ENCODE results near the gene BDH1. TPM values are rescaled to one million over a fixed set of nuclear protein-coding genes. Genes with fewer than 3 reads are reported as not detected.
"Not testable (repeated sequence)": the region's sequence is repeated elsewhere in the genome, so short reads cannot be mapped to it uniquely, and the experiment has no call there.

Gene BDH1
- total RNA-seq, 1 donor from 2014 or later = 40.9 TPM

- TF ChIP-seq, protein P1, sequence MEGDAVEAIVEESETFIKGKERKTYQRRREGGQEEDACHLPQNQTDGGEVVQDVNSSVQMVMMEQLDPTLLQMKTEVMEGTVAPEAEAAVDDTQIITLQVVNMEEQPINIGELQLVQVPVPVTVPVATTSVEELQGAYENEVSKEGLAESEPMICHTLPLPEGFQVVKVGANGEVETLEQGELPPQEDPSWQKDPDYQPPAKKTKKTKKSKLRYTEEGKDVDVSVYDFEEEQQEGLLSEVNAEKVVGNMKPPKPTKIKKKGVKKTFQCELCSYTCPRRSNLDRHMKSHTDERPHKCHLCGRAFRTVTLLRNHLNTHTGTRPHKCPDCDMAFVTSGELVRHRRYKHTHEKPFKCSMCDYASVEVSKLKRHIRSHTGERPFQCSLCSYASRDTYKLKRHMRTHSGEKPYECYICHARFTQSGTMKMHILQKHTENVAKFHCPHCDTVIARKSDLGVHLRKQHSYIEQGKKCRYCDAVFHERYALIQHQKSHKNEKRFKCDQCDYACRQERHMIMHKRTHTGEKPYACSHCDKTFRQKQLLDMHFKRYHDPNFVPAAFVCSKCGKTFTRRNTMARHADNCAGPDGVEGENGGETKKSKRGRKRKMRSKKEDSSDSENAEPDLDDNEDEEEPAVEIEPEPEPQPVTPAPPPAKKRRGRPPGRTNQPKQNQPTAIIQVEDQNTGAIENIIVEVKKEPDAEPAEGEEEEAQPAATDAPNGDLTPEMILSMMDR (IDR thresholded peaks at IDR 0.05) = no peak
- DNase-seq = no peak
- ATAC-seq (ENCODE audit: low read depth) = no peak
- no peaks in the 10 kb centered on the region for H3K4me1 Mint-ChIP-seq
- H3K4me3 Mint-ChIP-seq = no peak overlapping the region
- intact Hi-C loops (cut with micrococcal nuclease) = no loop called here
- CTCF ChIA-PET = interaction anchor here (0.6 to 1.4 kb wide), 2 partner anchors 228 to 274 kb away, joined by 3 to 5 read pairs; no protein-coding TSS in a partner anchor
- POLR2A ChIA-PET = no interaction called here
- peaks cover 10% of the 10 kb centered on the region for H3K27me3 Mint-ChIP-seq
- no peaks in the 10 kb centered on the region for H3K9me3 Mint-ChIP-seq
- H3K36me3 Mint-ChIP-seq (ENCODE audit: low read depth) = no peaks in the 10 kb centered on the region
- no peak overlapping the region for H3K27ac Mint-ChIP-seq
Measured at GRCh38 chr3:197484204-197484901, 71.4 kb downstream of the BDH1 start.

- intact Hi-C loops (cut with micrococcal nuclease) = no loop called here
- no peaks in the 10 kb centered on the region for H3K36me3 Mint-ChIP-seq (ENCODE audit: low read depth)
- ATAC-seq (ENCODE audit: low read depth) (no peak), DNase-seq (no peak)
- ChIA-PET CTCF (no interaction called here), POLR2A (no interaction called here)
- H3K4me3 Mint-ChIP-seq = no peak overlapping the region
- no peaks in the 10 kb centered on the region for H3K9me3 Mint-ChIP-seq
- peaks cover 12% of the 10 kb centered on the region for H3K27me3 Mint-ChIP-seq
- TF ChIP-seq, protein P1 (IDR thresholded peaks at IDR 0.05) = no peak
- H3K27ac Mint-ChIP-seq = no peak overlapping the region
- no peaks in the 10 kb centered on the region for H3K4me1 Mint-ChIP-seq
Measured at GRCh38 chr3:197482001-197482400, 73.8 kb downstream of the BDH1 start.

- CTCF ChIA-PET = no interaction called here
- no peaks in the 10 kb centered on the region for H3K9me3 Mint-ChIP-seq
- no peaks in the 10 kb centered on the region for H3K4me1 Mint-ChIP-seq
- peaks cover 14% of the 10 kb centered on the region for H3K27me3 Mint-ChIP-seq
- ATAC-seq (ENCODE audit: low read depth) = no peak
- no peaks in the 10 kb centered on the region for H3K36me3 Mint-ChIP-seq (ENCODE audit: low read depth)
- no peak overlapping the region for H3K4me3 Mint-ChIP-seq
- TF ChIP-seq, protein P1 (IDR thresholded peaks at IDR 0.05) = no peak
- DNase-seq = no peak
- no peak overlapping the region for H3K27ac Mint-ChIP-seq
- intact Hi-C loops (cut with micrococcal nuclease) = no loop called here
- POLR2A ChIA-PET = no interaction called here
Measured at GRCh38 chr3:197480320-197480719, 75.4 kb downstream of the BDH1 start.

DNA sequence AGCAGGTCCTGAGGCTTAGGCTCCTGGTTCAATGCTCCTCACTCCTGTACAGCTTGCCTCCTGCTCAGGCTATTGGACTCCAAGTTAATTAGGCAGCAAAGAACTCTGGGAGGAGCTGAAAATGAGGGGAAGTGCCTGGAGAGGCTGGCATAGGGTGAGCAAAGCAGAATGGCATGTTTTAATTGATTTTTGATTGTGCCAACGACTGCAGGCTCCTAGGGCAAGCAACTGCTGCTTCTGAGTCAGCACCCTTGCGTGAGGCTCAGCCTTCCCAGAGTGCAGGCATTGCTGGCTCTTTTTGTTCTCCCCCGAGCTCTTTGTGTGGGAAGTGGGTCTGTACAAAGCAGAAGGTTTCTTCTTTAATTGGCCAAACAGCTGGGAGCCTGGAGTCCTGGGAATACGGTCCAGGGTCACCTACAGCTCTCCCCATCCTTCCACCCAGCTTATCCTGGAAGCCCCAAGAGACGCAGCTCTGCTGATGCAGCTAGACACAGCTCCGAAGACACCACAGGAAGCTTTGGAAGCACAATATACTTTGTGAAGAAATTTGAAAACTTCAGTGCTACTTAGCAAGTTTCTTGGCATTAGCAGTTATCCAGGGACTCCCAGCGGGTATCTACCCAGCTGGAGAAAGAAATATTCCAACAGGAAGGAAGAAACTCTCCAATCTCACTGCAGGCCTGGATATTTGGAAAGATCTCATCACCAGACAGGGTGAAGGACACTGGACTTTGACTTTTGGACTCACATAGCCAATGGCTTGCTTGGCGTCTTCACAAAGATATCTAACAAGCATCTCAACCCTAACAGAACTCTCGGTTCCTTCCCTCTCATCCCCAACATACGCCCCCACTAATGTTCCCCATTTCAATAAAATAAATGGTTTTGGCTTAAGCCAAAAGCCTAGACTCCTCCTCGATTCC lies 76.8 kb downstream of the BDH1 start:
- CTCF ChIA-PET = no interaction called here
- H3K27ac Mint-ChIP-seq = no peak overlapping the region
- H3K27me3 Mint-ChIP-seq = peaks cover 10% of the 10 kb centered on the region
- DNase-seq = no peak
- TF ChIP-seq, protein P1 (IDR thresholded peaks at IDR 0.05) = no peak
- H3K4me1 Mint-ChIP-seq = no peaks in the 10 kb centered on the region
- intact Hi-C loops (cut with micrococcal nuclease) = no loop called here
- no peak for ATAC-seq (ENCODE audit: low read depth)
- H3K4me3 Mint-ChIP-seq = no peak overlapping the region
- POLR2A ChIA-PET = no interaction called here
- H3K9me3 Mint-ChIP-seq = no peaks in the 10 kb centered on the region
- H3K36me3 Mint-ChIP-seq (ENCODE audit: low read depth) = no peaks in the 10 kb centered on the region

- CTCF ChIA-PET; ATAC-seq (ENCODE audit: low read depth); H3K4me1 Mint-ChIP-seq; H3K9me3 Mint-ChIP-seq; H3K4me3 Mint-ChIP-seq; H3K27ac Mint-ChIP-seq; POLR2A ChIA-PET; DNase-seq; H3K36me3 Mint-ChIP-seq (ENCODE audit: low read depth); intact Hi-C loops (cut with micrococcal nuclease): not testable (repeated sequence)
- H3K27me3 Mint-ChIP-seq = peaks cover 17% of the 10 kb centered on the region
Measured at GRCh38 chr3:197477816-197478215, 78.0 kb downstream of the BDH1 start.

All from activated B cell treated with CpG ODN at 0.5 μM for 24 hours (primary cell).